Neural cell (in vitro differentiated cells): ENCODE results near the gene CUL2.
"Not testable (repeated sequence)": the region's sequence is repeated elsewhere in the genome, so short reads cannot be mapped to it uniquely, and the experiment has no call there.

ENCODE experiments used
- CTCF ChIP-seq: fragments of 450-650 bp; IDR thresholded peaks from 2 replicates; pipeline ENCODE4 v1.5.1; 2014; ENCODE audit warnings: antibody characterized with exemption, mild to moderate bottlenecking, moderate library complexity; ENCODE audit not compliant: poor library complexity, severe bottlenecking
- EZH2 ChIP-seq: fragments of 200-600, 300-800 bp; shearing (Covaris generic), sonication (generic); IDR thresholded peaks from 2 replicates; pipeline ENCODE4 v1.6.1; 2014; ENCODE audit warnings: antibody characterized with exemption, low read length, borderline replicate concordance, mild to moderate bottlenecking; ENCODE audit not compliant: insufficient read depth, poor library complexity, severe bottlenecking
- POLR2AphosphoS5 ChIP-seq: IDR thresholded peaks from 2 replicates; pipeline ENCODE4 v1.6.1; 2012
- REST ChIP-seq: IDR thresholded peaks from 2 replicates; pipeline ENCODE4 v1.6.1; 2012; ENCODE audit warnings: borderline replicate concordance
- TAF1 ChIP-seq: IDR thresholded peaks from 2 replicates; pipeline ENCODE4 v1.6.1; 2012; ENCODE audit warnings: low read depth

GRCh38 chr10:34971606-34972334 lies 118.4 kb downstream of the CUL2 start:
- TF ChIP-seq EZH2, CTCF, POLR2AphosphoS5, TAF1, REST: not testable (repeated sequence)
